ENCODE measurements around the gene TBC1D2.
"Not testable (repeated sequence)": the region's sequence is repeated elsewhere in the genome, so short reads cannot be mapped to it uniquely, and the experiment has no call there.

DNA sequence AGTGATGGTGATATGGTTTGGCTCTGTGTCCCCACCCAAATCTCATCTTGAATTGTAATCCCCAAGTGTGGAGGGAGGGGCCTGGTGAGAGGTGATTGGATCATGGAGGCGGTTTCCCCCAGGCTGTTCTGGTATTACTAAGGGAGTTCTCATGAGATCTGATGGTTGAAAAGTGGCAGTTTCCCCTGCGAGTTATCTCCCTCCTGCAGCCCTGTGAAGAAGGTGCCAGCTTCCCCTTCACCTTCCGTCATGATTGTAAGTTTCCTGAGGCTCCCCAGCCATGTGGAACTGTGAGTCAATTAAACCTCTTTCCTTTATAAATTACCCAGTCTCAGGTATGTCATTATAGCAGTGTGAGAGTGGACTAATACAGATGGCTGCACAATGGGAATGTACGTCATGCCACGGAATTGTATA is 80.9 kb downstream of the TBC1D2 start:
- TF ChIP-seq, protein P1, sequence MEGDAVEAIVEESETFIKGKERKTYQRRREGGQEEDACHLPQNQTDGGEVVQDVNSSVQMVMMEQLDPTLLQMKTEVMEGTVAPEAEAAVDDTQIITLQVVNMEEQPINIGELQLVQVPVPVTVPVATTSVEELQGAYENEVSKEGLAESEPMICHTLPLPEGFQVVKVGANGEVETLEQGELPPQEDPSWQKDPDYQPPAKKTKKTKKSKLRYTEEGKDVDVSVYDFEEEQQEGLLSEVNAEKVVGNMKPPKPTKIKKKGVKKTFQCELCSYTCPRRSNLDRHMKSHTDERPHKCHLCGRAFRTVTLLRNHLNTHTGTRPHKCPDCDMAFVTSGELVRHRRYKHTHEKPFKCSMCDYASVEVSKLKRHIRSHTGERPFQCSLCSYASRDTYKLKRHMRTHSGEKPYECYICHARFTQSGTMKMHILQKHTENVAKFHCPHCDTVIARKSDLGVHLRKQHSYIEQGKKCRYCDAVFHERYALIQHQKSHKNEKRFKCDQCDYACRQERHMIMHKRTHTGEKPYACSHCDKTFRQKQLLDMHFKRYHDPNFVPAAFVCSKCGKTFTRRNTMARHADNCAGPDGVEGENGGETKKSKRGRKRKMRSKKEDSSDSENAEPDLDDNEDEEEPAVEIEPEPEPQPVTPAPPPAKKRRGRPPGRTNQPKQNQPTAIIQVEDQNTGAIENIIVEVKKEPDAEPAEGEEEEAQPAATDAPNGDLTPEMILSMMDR (IDR thresholded peaks at IDR 0.05): not testable (repeated sequence)
- not testable (repeated sequence) for TF ChIP-seq POLR2AphosphoS5 (IDR thresholded peaks at IDR 0.05); POLR2A (IDR thresholded peaks at IDR 0.05); EP300 (IDR thresholded peaks at IDR 0.05; ENCODE audit: low read depth)

Measured in transverse colon (tissue), 4 donors.